MCF 10A (cell line): ENCODE data around the gene ANP32A. TPM values are rescaled to one million over a fixed set of nuclear protein-coding genes. Genes with fewer than 3 reads are reported as not detected.

Experiments used
- BruUV-seq: library from RNA; stranded (reverse); fragments of 400-500 nt; replicated peaks from 2 replicates; lab custom pipeline; 2021; lab: Mats Ljungman, UMichigan
- CTCF ChIA-PET: fragments of 300-600 bp; sonication (Branson Sonifier 250); formaldehyde crosslinking; extraction: SDS; loops from one replicate; lab custom pipeline; 2021; ENCODE audit warnings: antibody characterized with exemption, inconsistent platforms; lab: Yijun Ruan, JAX
- POLR2A ChIA-PET: fragments of 300-600, 350-650 bp; sonication (Branson Sonifier 250); formaldehyde crosslinking; extraction: SDS; loops from one replicate; lab custom pipeline; 2020; ENCODE audit warnings: antibody characterized with exemption, inconsistent platforms; lab: Yijun Ruan, JAX
- DNase-seq: peaks from one replicate; pipeline ENCODE4 v3.0.0-alpha.2; 2018; ENCODE audit not compliant: unreplicated experiment
- H3K27ac Mint-ChIP-seq: one replicate; pipeline ENCODE4 v1.8.0; 2022; ENCODE audit warnings: mild to moderate bottlenecking, low read depth, mixed read lengths; ENCODE audit not compliant: unreplicated experiment
- H3K27me3 Mint-ChIP-seq: one replicate; pipeline ENCODE4 v1.8.0; 2022; ENCODE audit warnings: mixed read lengths; ENCODE audit not compliant: insufficient read depth, unreplicated experiment
- H3K36me3 Mint-ChIP-seq: one replicate; pipeline ENCODE4 v1.8.0; 2022; ENCODE audit warnings: mild to moderate bottlenecking, moderate library complexity, mixed read lengths; ENCODE audit not compliant: insufficient read depth, unreplicated experiment
- H3K4me1 Mint-ChIP-seq: one replicate; pipeline ENCODE4 v1.8.0; 2022; ENCODE audit warnings: mixed read lengths; ENCODE audit not compliant: insufficient read depth, unreplicated experiment
- H3K4me3 Mint-ChIP-seq: one replicate; pipeline ENCODE4 v1.8.0; 2022; ENCODE audit warnings: mild to moderate bottlenecking, moderate library complexity, mixed read lengths; ENCODE audit not compliant: unreplicated experiment
- H3K9me3 Mint-ChIP-seq: one replicate; pipeline ENCODE4 v1.8.0; 2022; ENCODE audit warnings: mixed read lengths; ENCODE audit not compliant: unreplicated experiment
- intact Hi-C: fragments of 100-400 bp; cut with micrococcal nuclease; formaldehyde crosslinking; loops from 2 replicates; pipeline ENCODE4 v1.14.1; 2022
- total RNA-seq: library from RNA; stranded (reverse); gene quantifications from 2 replicates; pipeline ENCODE4 v1.2.3, GENCODE V29; 2022
- TF ChIP-seq, protein P1 (sequence below): fragments of 200-600 bp; IDR thresholded peaks from one replicate; pipeline ENCODE4 v1.8.0; 2022; ENCODE audit warnings: antibody characterized with exemption, mild to moderate bottlenecking; ENCODE audit not compliant: unreplicated experiment

Gene ANP32A
- total RNA-seq, 1 experiment from 2014 or later: 150 TPM

DNA sequence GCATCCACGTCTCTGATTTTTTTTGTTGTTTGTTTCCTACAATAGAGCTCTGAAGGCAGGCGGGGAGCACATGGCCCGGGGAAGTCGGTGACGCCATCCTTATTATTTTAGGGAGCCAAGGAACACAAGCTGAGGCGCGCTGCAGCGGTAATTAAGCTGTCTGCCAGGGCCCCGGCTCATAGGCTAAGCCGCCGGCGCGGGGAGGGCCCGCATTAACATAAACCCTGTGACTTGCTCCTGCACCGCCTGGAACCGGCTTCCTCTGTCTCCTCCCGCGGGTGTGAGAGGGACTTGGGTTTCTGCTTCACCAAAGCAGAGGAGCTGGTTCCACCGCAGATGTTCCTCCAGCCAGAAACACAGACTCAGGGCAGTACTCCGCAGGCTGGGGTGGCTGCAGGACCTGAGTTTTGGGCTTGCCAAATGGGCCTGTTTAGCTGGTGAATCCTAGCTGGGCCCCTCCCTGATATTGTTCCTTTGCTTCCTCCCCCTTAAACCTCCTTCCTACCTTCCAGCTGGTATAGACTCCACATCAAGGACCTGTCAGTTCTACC lies 25.3 kb downstream of the ANP32A start:
- BruUV-seq: no TSS peak
- Mint-ChIP-seq H3K36me3 (peaks cover 16% of the 10 kb centered on the region), H3K9me3 (no peaks in the 10 kb centered on the region), H3K4me3 (peak overlapping the region; percentile 51), H3K27ac (peak overlapping the region; percentile 60), H3K4me1 (peaks cover 32% of the 10 kb centered on the region), H3K27me3 (no peaks in the 10 kb centered on the region)
- POLR2A ChIA-PET: interaction anchor here (0.6 to 3.1 kb wide), 15 partner anchors 9 to 1671 kb away, joined by 3 to 95 read pairs (median 4); partner anchors contain the start of genes ANP32A and FEM1B
- intact Hi-C loops: loop anchor here (2.0 kb wide), 1 partner anchor 21 kb away; no protein-coding TSS in a partner anchor
- TF ChIP-seq, protein P1, sequence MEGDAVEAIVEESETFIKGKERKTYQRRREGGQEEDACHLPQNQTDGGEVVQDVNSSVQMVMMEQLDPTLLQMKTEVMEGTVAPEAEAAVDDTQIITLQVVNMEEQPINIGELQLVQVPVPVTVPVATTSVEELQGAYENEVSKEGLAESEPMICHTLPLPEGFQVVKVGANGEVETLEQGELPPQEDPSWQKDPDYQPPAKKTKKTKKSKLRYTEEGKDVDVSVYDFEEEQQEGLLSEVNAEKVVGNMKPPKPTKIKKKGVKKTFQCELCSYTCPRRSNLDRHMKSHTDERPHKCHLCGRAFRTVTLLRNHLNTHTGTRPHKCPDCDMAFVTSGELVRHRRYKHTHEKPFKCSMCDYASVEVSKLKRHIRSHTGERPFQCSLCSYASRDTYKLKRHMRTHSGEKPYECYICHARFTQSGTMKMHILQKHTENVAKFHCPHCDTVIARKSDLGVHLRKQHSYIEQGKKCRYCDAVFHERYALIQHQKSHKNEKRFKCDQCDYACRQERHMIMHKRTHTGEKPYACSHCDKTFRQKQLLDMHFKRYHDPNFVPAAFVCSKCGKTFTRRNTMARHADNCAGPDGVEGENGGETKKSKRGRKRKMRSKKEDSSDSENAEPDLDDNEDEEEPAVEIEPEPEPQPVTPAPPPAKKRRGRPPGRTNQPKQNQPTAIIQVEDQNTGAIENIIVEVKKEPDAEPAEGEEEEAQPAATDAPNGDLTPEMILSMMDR: no peak
- CTCF ChIA-PET: interaction anchor here (0.7 to 2.1 kb wide), 12 partner anchors 9 to 542 kb away, joined by 3 to 6 read pairs (median 4); partner anchors contain the start of gene ANP32A
- DNase-seq: peak; percentile 93

DNA sequence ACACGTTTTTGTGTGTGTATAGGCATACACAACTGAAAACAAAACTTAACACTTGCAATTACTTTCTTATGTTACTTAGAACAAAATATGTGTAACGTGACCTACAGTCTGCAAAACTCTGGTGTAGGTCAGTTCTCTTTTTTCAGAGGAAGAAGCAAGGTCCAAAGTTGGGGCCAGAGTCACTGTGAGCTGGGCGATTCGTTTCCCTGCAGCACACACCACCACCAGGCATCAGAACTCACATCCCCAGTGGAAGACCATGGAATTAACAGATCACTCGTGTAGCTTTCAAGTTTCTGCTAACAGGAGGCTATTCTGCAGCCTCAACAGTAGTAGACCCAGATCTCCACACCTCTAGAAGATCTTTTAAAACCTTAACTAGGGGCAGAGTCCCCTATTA lies 25.8 kb downstream of the ANP32A start:
- BruUV-seq: no TSS peak
- H3K4me1 Mint-ChIP-seq: peaks cover 32% of the 10 kb centered on the region
- CTCF ChIA-PET: interaction anchor here (0.5 to 2.1 kb wide), 17 partner anchors 8 to 799 kb away, joined by 3 to 6 read pairs (median 4); partner anchors contain the start of gene ANP32A

DNA sequence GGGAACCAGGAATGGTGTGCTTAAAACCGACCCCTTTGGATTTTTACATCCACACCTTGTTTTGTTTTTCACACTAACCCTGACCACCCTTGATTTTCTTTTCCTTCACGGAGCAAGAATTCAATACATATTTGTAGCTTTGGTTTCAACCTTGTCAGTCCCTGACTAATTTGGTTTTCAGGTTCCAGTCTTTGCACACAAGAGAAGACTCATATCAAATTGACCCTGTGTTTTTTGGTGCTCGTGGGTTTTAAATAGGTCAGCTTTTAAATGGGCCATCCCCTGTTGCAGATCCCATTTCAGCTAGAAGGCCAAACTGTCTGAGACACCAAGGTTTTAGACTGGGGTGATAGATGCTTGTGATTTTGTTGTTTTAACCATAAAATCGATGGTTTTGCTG lies 26.4 kb downstream of the ANP32A start:
- CTCF ChIA-PET: interaction anchor here (0.5 to 2.1 kb wide), 12 partner anchors 11 to 798 kb away, joined by 3 to 6 read pairs (median 4); partner anchors contain the start of gene ANP32A
- POLR2A ChIA-PET: interaction anchor here (0.5 to 3.1 kb wide), 10 partner anchors 10 to 148 kb away, joined by 3 to 95 read pairs (median 5); partner anchors contain the start of gene ANP32A
- peaks cover 16% of the 10 kb centered on the region for H3K36me3 Mint-ChIP-seq

More for the DNA sequence above, 25.8 kb downstream of the ANP32A start:
- DNase-seq: no peak
- POLR2A ChIA-PET: interaction anchor here (0.6 to 3.1 kb wide), 13 partner anchors 10 to 81 kb away, joined by 3 to 95 read pairs (median 6); partner anchors contain the start of gene ANP32A
- H3K4me3 Mint-ChIP-seq: peak overlapping the region; percentile 51
- no peaks in the 10 kb centered on the region for H3K27me3 Mint-ChIP-seq
- intact Hi-C loops: loop anchor here (2.0 kb wide), 1 partner anchor 22 kb away; no protein-coding TSS in a partner anchor
- TF ChIP-seq, protein P1: no peak
- H3K36me3 Mint-ChIP-seq: peaks cover 16% of the 10 kb centered on the region
- H3K27ac Mint-ChIP-seq: peak overlapping the region; percentile 60
- no peaks in the 10 kb centered on the region for H3K9me3 Mint-ChIP-seq

More for the DNA sequence above, 26.4 kb downstream of the ANP32A start:
- Mint-ChIP-seq H3K9me3 (no peaks in the 10 kb centered on the region), H3K4me3 (no peak overlapping the region), H3K27me3 (no peaks in the 10 kb centered on the region), H3K27ac (peak overlapping the region; percentile 60), H3K4me1 (peaks cover 32% of the 10 kb centered on the region)
- intact Hi-C loops: loop anchor here (2.0 kb wide), 1 partner anchor 22 kb away; no protein-coding TSS in a partner anchor
- BruUV-seq: no TSS peak
- TF ChIP-seq, protein P1: no peak
- DNase-seq: no peak
